Body of pancreas (tissue), 4 donors: ENCODE measurements around the gene FNIP1. TPM values are rescaled to one million over a fixed set of nuclear protein-coding genes. Genes with fewer than 3 reads are reported as not detected.
"Not testable (repeated sequence)": the region's sequence is repeated elsewhere in the genome, so short reads cannot be mapped to it uniquely, and the experiment has no call there.

Experiments
- ATAC-seq: fragments of 150-250 bp; one replicate; pipeline ENCODE4 v1.9.1; 2016
- DNase-seq, 4 donors: peaks; one replicate each; pipeline ENCODE4 v3.0.0-alpha.2; 2019
- H3K27ac ChIP-seq, 4 donors: fragments of 200-600 bp; sonication (generic); 1 replicate in 3 of 4; 2 replicates in 1 of 4; pipeline versions ENCODE4 v1.5.1 to v1.6.1; 2016 to 2019; ENCODE audit warnings: mild to moderate bottlenecking in 1 of 4, mixed read lengths in 1 of 4, moderate library complexity in 1 of 4
- H3K27me3 ChIP-seq, 2 donors: fragments of 200-600 bp; sonication (generic); one replicate each; pipeline ENCODE4 v1.6.0; 2016; ENCODE audit warnings: mild to moderate bottlenecking in 1 of 2
- H3K36me3 ChIP-seq, 2 donors: fragments of 200-600 bp; sonication (generic); replicated peaks in 1 of 2; 2 replicates each; pipeline ENCODE4 v1.5.1; 2016; ENCODE audit warnings: low read depth in 2 of 2; ENCODE audit not compliant: insufficient read depth in 1 of 2
- H3K4me1 ChIP-seq: fragments of 200-600 bp; sonication (generic); one replicate; pipeline ENCODE4 v1.6.0; 2016
- H3K4me3 ChIP-seq, 2 donors: fragments of 200-600 bp; sonication (generic); 1 replicate in 1 of 2; 2 replicates in 1 of 2; pipeline ENCODE4 v1.5.1; 2016 to 2019
- H3K9me3 ChIP-seq, 3 donors: fragments of 200-600 bp; sonication (generic); 1 replicate in 2 of 3; 2 replicates in 1 of 3; pipeline ENCODE4 v1.5.1; 2016
- POLR2A ChIP-seq, 3 donors: fragments of 450-650 bp; IDR thresholded peaks; one replicate each; pipeline ENCODE4 v1.6.1; 2016; ENCODE audit warnings: antibody characterized with exemption in 3 of 3, mild to moderate bottlenecking in 2 of 3
- WGBS, 2 donors: methylation state at CpG; one replicate each; pipeline ENCODE4 v1.1.5; 2017; 5-methylcytosine and 5-hydroxymethylcytosine counted together
- intact Hi-C: fragments of 100-400 bp; cut with DNase I; formaldehyde crosslinking; loops from one replicate; pipeline ENCODE4 v1.15.1; 2023
- total RNA-seq, 2 donors: library from RNA; depleted of rRNA; stranded (reverse); fragments of >200 nt; gene quantifications; one replicate each; pipeline ENCODE4 v1.1.0, GENCODE V29; 2016
- TF ChIP-seq, protein P1 (sequence below), 7 experiments: fragments of 450-650 bp in 4 of 7; fragments of 200-600 bp in 3 of 7; sonication (generic) in 3 of 7; IDR thresholded peaks; one replicate each; pipeline ENCODE4 v1.5.1; 2016 to 2019; ENCODE audit warnings: antibody characterized with exemption in 7 of 7

Gene FNIP1
- total RNA-seq, 2 donors from 2014 or later = 20.5 to 35.9 TPM

DNA sequence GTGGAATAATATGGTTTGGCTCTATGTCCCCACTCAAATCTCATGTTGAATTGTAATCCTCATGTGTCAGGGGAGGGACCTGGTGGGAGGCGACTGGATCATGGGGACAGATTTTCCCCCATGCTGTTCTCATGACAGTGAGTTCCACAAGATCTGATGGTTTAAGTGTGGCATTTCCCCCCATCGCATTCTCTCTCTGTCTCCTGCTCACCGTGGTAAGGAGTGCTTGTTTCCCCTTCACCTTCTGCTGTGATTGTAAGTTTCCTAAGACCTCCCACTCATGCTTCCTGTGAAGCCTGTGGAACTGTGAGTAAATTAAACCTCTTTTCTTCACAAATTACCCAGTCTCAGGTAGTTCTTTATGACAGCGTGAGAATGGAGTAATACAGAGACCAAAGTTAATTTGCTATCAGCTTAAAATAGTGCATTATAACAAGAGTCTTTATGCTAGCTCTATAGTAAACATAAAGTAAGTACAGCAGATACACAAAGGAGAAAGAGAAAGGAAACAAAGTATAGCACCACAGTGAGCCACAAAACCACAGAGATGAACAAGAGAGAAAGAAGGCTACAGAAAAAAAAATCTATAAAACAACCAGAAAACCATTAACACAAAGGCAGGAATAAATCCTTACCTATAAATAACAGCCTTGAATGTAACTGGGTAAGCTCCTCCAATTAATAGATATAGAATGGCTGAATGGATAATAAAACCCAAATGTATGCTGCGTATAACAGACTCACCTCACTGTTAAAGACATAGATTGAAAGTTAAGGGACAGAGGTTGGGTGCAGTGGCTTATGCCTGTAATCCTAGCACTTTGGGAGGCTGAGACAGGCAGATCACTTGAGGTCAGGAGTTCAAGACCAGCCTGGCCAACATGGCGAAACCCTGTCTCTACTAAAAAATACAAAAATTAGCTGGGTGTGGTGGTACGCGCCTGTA, 201.5 kb downstream of the FNIP1 start:
- H3K4me3 ChIP-seq = no peak overlapping the region
- DNase-seq (no peak), ATAC-seq (no peak)
- H3K4me1 ChIP-seq = peaks cover 14% of the 10 kb centered on the region
- TF ChIP-seq, protein P1, sequence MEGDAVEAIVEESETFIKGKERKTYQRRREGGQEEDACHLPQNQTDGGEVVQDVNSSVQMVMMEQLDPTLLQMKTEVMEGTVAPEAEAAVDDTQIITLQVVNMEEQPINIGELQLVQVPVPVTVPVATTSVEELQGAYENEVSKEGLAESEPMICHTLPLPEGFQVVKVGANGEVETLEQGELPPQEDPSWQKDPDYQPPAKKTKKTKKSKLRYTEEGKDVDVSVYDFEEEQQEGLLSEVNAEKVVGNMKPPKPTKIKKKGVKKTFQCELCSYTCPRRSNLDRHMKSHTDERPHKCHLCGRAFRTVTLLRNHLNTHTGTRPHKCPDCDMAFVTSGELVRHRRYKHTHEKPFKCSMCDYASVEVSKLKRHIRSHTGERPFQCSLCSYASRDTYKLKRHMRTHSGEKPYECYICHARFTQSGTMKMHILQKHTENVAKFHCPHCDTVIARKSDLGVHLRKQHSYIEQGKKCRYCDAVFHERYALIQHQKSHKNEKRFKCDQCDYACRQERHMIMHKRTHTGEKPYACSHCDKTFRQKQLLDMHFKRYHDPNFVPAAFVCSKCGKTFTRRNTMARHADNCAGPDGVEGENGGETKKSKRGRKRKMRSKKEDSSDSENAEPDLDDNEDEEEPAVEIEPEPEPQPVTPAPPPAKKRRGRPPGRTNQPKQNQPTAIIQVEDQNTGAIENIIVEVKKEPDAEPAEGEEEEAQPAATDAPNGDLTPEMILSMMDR (IDR thresholded peaks at IDR 0.05) = no peak
- no peak for TF ChIP-seq POLR2A (IDR thresholded peaks at IDR 0.05)
- 89 to 96% methylated on average over 8 of the region's 8 CpGs for WGBS, 2 donors
- no peak overlapping the region for H3K27ac ChIP-seq
- H3K36me3 ChIP-seq = no peaks in the 10 kb centered on the region
- intact Hi-C loops = no loop called here
- H3K9me3 ChIP-seq = no peaks in the 10 kb centered on the region
- no peaks in the 10 kb centered on the region for H3K27me3 ChIP-seq

DNA sequence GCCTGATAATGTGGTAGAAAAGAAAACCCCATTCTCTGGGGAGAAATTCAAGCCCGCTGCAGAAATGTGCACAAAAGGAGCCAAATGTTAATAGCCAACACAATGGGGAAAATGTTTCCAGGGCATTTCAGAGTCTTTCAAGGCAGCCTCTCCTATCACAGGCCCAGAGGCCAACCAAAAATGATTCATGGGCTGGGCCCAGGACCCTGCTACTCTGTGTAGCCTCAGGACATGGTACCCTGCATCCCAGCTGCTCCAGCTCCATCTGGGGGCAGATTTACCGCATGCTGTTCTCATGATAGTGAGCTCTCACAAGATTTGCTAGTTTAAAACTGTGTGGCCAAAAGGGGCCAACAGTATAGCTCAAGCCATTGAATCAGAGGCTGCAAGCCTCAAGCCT, 202.9 kb downstream of the FNIP1 start:
- intact Hi-C loops = no loop called here
- DNase-seq = no peak

DNA sequence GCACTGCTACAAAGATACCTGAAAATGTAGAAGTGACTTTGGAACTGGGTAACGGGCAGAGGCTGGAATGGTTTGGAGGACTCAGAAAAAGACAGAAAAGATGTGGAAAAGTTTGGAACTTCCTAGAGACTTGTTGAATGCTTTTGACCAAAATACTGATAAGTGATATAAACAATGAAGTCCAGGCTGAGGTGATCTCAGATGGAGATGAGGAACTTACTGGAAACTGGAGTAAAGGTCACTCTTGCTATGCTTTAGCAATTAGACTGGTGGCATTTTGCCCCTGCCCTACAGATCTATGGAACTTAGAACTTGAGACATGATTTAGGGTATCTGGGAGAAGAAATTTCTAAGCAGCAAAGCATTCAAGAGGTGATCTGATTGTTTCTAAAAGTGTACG, 203.4 kb downstream of the FNIP1 start:
- DNase-seq, H3K4me3 ChIP-seq, intact Hi-C loops, H3K36me3 ChIP-seq, H3K9me3 ChIP-seq, ATAC-seq, H3K27me3 ChIP-seq, H3K27ac ChIP-seq: not testable (repeated sequence)
- H3K4me1 ChIP-seq = peaks cover 20% of the 10 kb centered on the region
- 83 to 85% methylated on average over 2 of the region's 2 CpGs for WGBS, 2 donors

More for the DNA sequence above, 202.9 kb downstream of the FNIP1 start:
- no peaks in the 10 kb centered on the region for H3K27me3 ChIP-seq
- ATAC-seq = no peak
- H3K9me3 ChIP-seq = no peaks in the 10 kb centered on the region
- H3K27ac ChIP-seq = no peak overlapping the region
- no peaks in the 10 kb centered on the region for H3K36me3 ChIP-seq
- TF ChIP-seq, protein P1 (IDR thresholded peaks at IDR 0.05) = no peak
- no peak for TF ChIP-seq POLR2A (IDR thresholded peaks at IDR 0.05)
- WGBS, 2 donors = 88 to 95% methylated on average over 2 of the region's 2 CpGs
- peaks cover 20% of the 10 kb centered on the region for H3K4me1 ChIP-seq
- H3K4me3 ChIP-seq = no peak overlapping the region

Other genes starting within 250 kb of the FNIP1 start
- 10 to 100 TPM in 1 of 2 donors, 1 to 10 TPM in 1; 8.6 to 13.0 TPM for gene RAPGEF6, start 161.8 kb downstream of the FNIP1 start, total RNA-seq
- gene MEIKIN, start 148.6 kb upstream of the FNIP1 start, total RNA-seq = 10 to 100 TPM in 1 of 2 donors, not detected in 1; 39.2 TPM
- 1 to 10 TPM; 2.0 to 2.1 TPM for gene ACSL6, start 214.6 kb upstream of the FNIP1 start, total RNA-seq